H7 (cell line): ENCODE data around the gene ICAM2. TPM values are rescaled to one million over a fixed set of nuclear protein-coding genes. Genes with fewer than 3 reads are reported as not detected.

ENCODE experiments used
- DNase-seq: peaks from one replicate; pipeline ENCODE4 v3.0.0; 2012
- H3K27me3 ChIP-seq: 2 replicates; pipeline ENCODE4 v1.6.0; 2011; ENCODE audit warnings: mild to moderate bottlenecking, low read length; ENCODE audit not compliant: control insufficient read depth, insufficient read depth
- H3K36me3 ChIP-seq: replicated peaks from 2 replicates; pipeline ENCODE4 v1.5.1; 2011; ENCODE audit warnings: low read length; ENCODE audit not compliant: control insufficient read depth, insufficient read depth
- H3K4me3 ChIP-seq: 2 replicates; pipeline ENCODE4 v1.5.1; 2011; ENCODE audit warnings: low read depth, mild to moderate bottlenecking, control low read depth, low read length, moderate library complexity; ENCODE audit not compliant: insufficient read depth
- total RNA-seq: library from RNA; depleted of rRNA; stranded (reverse); fragments of >200 nt; shearing (Covaris generic); gene quantifications from 2 replicates; pipeline ENCODE4 v1.2.3, GENCODE V29; 2014

The ICAM2 gene
- total RNA-seq, 1 experiment from 2014 or later: 0.59 TPM

DNA sequence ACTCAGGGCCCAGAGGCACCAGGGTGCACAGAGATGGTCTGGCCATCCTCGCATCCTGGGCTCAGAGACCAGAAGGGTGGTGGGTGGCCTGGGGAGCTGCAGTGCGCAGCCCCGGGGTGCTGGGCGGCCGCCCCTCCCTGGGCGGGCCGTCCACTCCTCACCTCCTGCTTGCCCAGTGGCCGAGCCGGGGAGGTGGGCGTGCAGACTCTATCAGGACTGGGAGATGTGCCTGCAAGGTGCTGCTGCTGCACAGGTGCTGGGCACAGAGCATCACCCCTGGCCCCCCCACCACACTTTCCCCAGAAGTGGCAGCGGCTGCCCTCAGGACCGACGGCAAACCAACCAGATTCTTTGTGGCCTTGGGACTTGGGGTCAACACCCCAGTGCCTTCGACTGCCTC is 47.6 kb downstream of the ICAM2 start, which contains the start of gene SCN4A:
SCN4A (minus strand) TSS at position 123 of the 400 bp plus-strand sequence; CDS start at position 46, 77 bp downstream.
- Histone ChIP-seq H3K27me3 (no peaks in the 10 kb centered on the region; the same call in 1 of the 2 replicates), H3K36me3 (no peaks in the 10 kb centered on the region), H3K4me3 (no peak within 1 kb of the TSS)
- no peak for DNase-seq

GRCh38 chr17:63969278-63969677 is 51.2 kb downstream of the ICAM2 start:
- no peaks in the 10 kb centered on the region for H3K36me3 ChIP-seq
- H3K27me3 ChIP-seq: no peaks in the 10 kb centered on the region; the same call in 1 of the 2 replicates
- no peak overlapping the region for H3K4me3 ChIP-seq
- no peak for DNase-seq

- no peak overlapping the region for H3K4me3 ChIP-seq
- no peak for DNase-seq
- no peaks in the 10 kb centered on the region; the same call in 1 of the 2 replicates for H3K27me3 ChIP-seq
- no peaks in the 10 kb centered on the region for H3K36me3 ChIP-seq
Observed at GRCh38 chr17:63967953-63968352, 52.5 kb downstream of the ICAM2 start.

DNA sequence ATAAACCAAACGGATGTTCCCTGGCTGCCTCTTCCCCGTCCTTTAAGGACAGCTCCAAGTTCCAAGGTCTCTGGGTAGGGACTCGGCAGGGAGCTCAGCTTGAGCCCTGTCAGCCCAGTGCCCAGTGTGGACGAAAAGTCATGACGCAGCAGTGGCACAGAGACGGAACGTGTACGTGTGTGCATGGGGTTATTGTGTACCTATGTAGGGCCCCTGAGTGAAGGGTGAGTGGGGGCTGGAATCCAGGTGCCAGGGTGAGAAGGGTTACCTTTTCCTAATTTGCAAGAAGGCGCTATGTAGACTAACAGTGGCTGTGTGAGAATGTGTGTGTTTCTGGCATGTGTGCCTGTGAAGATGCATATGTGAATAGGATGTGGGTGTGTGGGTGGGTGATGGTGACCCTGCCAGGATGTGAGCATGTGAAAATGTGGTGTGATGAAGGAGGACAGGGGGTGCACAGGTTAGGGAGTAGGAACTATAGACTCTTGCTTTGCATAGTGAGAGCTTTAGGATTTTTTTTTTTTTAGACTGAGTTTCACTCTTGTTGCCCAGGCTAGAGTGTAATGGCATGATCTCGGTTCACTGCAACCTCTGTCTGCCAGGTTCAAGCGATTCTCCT is 53.7 kb downstream of the ICAM2 start:
- H3K27me3 ChIP-seq: no peaks in the 10 kb centered on the region; the same call in 1 of the 2 replicates
- DNase-seq: no peak
- no peaks in the 10 kb centered on the region for H3K36me3 ChIP-seq
- H3K4me3 ChIP-seq: no peak overlapping the region

DNA sequence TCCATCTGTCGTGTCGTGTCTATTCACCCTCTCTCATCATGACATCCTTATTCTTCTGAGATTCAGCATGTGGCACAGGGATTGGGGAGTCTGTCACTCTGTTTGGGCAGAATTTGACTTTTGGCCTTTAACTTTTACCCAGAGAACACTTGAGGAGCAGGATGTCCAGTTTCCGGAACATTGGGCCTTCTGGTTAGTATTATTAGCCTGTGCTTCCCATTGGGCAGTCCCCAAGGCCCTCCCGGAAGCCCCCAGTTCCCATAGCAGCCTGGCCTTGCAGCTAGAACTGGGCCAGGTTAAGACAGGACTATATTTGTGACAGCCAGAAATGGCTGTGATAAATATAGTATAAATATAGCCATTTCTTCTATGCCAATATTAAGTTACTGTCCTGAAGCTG is 57.3 kb downstream of the ICAM2 start:
- DNase-seq: no peak
- Histone ChIP-seq H3K4me3 (no peak overlapping the region), H3K36me3 (no peaks in the 10 kb centered on the region), H3K27me3 (no peaks in the 10 kb centered on the region; the same call in 1 of the 2 replicates)

DNA sequence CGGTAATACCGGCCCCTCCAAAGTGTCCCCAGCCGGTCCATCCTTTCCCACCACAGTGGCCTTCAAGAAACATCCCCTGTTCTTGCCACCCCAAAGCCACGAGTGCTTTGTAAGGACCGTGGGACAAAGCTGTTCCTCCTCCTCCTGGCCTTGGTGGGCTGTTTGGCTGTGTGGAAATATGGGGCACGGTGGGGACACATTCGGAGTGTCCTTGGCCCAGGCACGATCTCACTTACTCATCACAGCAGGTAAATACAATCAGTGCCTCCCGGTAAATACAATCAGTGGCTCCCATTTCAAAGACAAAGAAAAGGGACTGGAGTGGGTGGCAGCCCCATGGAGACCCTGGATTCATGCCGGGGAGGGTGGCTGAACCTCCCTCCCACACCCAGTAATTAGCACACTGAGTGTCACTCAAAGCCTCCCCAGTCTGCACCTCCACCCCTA is 58.1 kb downstream of the ICAM2 start:
- Histone ChIP-seq H3K36me3 (no peaks in the 10 kb centered on the region), H3K27me3 (no peaks in the 10 kb centered on the region; the same call in 1 of the 2 replicates), H3K4me3 (no peak overlapping the region; the same call in 1 of the 2 replicates)
- no peak for DNase-seq

DNA sequence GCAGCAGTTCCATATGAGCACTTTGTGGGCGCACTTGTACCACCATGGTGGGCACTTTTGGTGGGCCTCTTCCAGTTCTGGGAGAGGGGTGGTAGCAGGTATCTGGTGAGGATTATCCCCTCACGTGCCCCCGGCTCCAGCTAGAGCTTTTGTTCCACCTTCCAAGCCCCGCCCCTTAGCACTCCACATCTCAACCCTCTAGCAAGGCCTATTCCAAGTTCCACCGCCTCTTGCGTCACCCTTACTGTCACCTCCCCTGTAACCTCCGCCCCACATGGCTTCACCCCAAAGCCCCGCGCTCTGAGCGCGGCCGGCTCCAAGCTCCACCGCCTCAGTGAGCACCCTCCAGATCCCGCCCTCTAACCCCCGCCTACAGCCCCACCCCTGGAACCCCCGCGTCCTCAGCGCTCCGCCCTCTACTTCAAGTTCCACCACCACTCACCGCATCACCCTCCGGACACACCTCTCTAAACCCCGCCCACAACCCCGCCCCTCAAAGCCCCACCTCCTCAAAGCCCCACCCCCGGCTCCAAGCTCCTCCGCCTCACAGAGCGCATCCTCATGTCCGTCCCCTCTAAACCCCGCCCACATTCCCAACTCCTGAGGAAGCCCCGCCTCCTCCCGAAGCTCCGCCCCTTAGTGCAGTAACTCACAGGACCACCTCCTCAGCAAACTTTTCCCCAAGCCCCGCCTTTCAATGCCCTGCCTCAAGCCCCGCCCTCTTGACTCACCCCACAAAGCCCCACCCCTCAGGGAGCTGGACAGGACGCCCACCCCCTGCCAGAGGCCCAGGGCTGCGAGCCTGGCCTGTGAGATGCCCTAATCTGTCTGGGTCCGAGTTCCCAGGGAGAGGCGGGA is 58.8 kb downstream of the ICAM2 start:
- Histone ChIP-seq H3K4me3 (peak overlapping the region; percentile 40), H3K27me3 (no peaks in the 10 kb centered on the region; the same call in 1 of the 2 replicates), H3K36me3 (no peaks in the 10 kb centered on the region)
- peak; percentile 98 for DNase-seq

DNA sequence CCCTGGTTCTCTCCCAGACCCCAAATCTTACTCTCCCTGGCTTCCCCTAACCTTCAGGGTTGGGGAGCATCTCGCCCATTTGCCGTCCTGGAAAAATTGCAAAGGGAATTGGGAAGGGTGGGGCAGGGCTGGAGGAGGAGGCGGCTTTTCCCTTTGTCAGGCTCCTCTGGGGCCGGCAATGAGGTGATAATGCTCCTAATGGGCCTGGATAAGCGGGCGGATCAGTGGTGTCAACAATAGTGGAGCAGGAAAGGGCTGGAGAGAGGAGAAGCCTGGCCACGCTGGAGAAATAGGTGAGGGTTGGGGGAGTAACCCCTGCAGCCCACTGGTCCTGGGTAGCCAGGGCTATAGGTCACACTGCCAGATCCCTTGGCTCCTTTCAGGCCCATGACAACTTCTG is 60.0 kb downstream of the ICAM2 start:
- Histone ChIP-seq H3K36me3 (no peaks in the 10 kb centered on the region), H3K27me3 (no peaks in the 10 kb centered on the region; the same call in 1 of the 2 replicates), H3K4me3 (peak overlapping the region; percentile 40)
- peak; percentile 70 for DNase-seq

- Histone ChIP-seq H3K36me3 (no peaks in the 10 kb centered on the region), H3K4me3 (peak overlapping the region; percentile 9; the same call in 1 of the 2 replicates), H3K27me3 (no peaks in the 10 kb centered on the region; the same call in 1 of the 2 replicates)
- no peak for DNase-seq
Observed at GRCh38 chr17:63960006-63960405, 60.4 kb downstream of the ICAM2 start.

DNA sequence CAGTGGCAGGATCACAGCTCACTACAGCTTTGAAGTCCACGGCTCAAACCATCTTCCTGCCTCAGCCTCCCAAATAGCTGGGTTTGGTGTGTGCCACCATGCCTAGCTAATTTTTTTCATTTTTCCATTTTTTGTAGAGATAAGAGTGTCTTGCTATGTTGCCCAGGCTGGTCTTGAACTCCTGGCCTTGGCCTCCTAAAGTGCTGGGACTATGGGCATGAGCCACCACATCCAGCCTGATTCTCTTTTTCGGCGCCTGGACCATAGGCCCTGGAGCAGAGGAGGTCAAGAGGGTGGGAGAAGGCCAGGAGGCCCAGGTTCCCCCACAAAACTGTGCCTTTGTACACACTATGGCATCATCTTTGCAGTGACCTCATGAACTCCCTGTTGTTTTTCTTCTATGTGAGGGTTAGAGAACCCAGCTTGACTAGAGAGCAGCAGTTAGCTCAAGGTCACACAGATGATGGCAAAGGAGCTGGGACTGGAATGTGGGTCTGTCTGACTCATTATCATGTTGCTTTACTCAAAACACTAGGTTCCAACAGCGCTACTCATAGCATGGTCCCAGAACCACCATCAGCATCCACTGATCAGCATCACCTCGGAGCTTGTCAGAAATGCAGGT is 64.0 kb downstream of the ICAM2 start:
- H3K4me3 ChIP-seq: no peak overlapping the region
- no peaks in the 10 kb centered on the region; the same call in 1 of the 2 replicates for H3K27me3 ChIP-seq
- no peaks in the 10 kb centered on the region for H3K36me3 ChIP-seq
- DNase-seq: no peak

GRCh38 chr17:63955791-63956190 is 64.6 kb downstream of the ICAM2 start:
- Histone ChIP-seq H3K36me3 (no peaks in the 10 kb centered on the region), H3K27me3 (no peaks in the 10 kb centered on the region; the same call in 1 of the 2 replicates), H3K4me3 (no peak overlapping the region)
- DNase-seq: no peak

- H3K4me3 ChIP-seq: no peak overlapping the region
- no peaks in the 10 kb centered on the region for H3K36me3 ChIP-seq
- no peaks in the 10 kb centered on the region for H3K27me3 ChIP-seq
- DNase-seq: no peak
Observed at GRCh38 chr17:63955232-63955631, 65.2 kb downstream of the ICAM2 start.

GRCh38 chr17:63954402-63955063 is 65.9 kb downstream of the ICAM2 start:
- H3K27me3 ChIP-seq: no peaks in the 10 kb centered on the region
- no peaks in the 10 kb centered on the region for H3K36me3 ChIP-seq
- H3K4me3 ChIP-seq: no peak overlapping the region
- no peak for DNase-seq
